IMR-90 (cell line): Measurements from ENCODE around the gene FBXO31. TPM values are rescaled to one million over a fixed set of nuclear protein-coding genes. Genes with fewer than 3 reads are reported as not detected.

Experiments
- ATAC-seq: fragments of 200-7000 bp; cut with Tn5 transposase; 2 replicates; pipeline ENCODE4 v1.9.1; 2020; ENCODE audit warnings: low read depth, mild to moderate bottlenecking, moderate library complexity
- BruUV-seq: library from RNA; stranded (reverse); fragments of 400-500 nt; replicated peaks from 2 replicates; lab custom pipeline; 2021; lab: Mats Ljungman, UMichigan
- CTCF ChIA-PET: fragments of 300-600 bp; formaldehyde crosslinking; extraction: SDS; loops from one replicate; lab custom pipeline; 2021; ENCODE audit warnings: antibody characterized with exemption; lab: Yijun Ruan, JAX
- POLR2A ChIA-PET: fragments of 300-600 bp; sonication (Branson Sonifier 250); formaldehyde crosslinking; loops from one replicate; lab custom pipeline; 2022; ENCODE audit warnings: antibody characterized with exemption; ENCODE audit not compliant: unreplicated experiment; lab: Charles Lee
- DNase-seq: peaks from one replicate; pipeline ENCODE4 v3.0.0; 2013
- H2AFZ ChIP-seq: replicated peaks from 2 replicates; pipeline ENCODE3; 2013; ENCODE audit warnings: low read length, mild to moderate bottlenecking; ENCODE audit not compliant: poor library complexity
- H2AK5ac ChIP-seq: 2 replicates; pipeline ENCODE4 v1.6.1; 2013; ENCODE audit warnings: low read depth, low read length, inconsistent platforms
- H2AK9ac ChIP-seq: replicated peaks from 2 replicates; pipeline ENCODE3; 2013; ENCODE audit warnings: mild to moderate bottlenecking, low read depth, low read length, moderate library complexity; ENCODE audit not compliant: poor library complexity
- H2BK120ac ChIP-seq: 2 replicates; pipeline ENCODE4 v1.6.1; 2013; ENCODE audit warnings: low read depth, low read length, inconsistent platforms
- H2BK15ac ChIP-seq: 3 replicates; pipeline ENCODE4 v1.6.1; 2013; ENCODE audit warnings: low read depth, low read length, inconsistent platforms
- H2BK20ac ChIP-seq: 2 replicates; pipeline ENCODE4 v1.6.1; 2013; ENCODE audit warnings: low read depth, mild to moderate bottlenecking, inconsistent platforms, low read length, moderate library complexity
- H2BK5ac ChIP-seq: 2 replicates; pipeline ENCODE4 v1.6.1; 2013; ENCODE audit warnings: mild to moderate bottlenecking, low read depth, low read length, inconsistent platforms; ENCODE audit not compliant: poor library complexity, severe bottlenecking
- H3K14ac ChIP-seq: replicated peaks from 2 replicates; pipeline ENCODE4 v1.6.1; 2013; ENCODE audit warnings: low read depth, low read length, inconsistent platforms
- H3K18ac ChIP-seq: 2 replicates; pipeline ENCODE4 v1.6.1; 2013; ENCODE audit warnings: low read depth, low read length, control low read depth
- H3K23ac ChIP-seq: 2 replicates; pipeline ENCODE4 v1.6.1; 2013; ENCODE audit warnings: low read depth, low read length, inconsistent platforms
- H3K27ac ChIP-seq: 2 replicates; pipeline ENCODE4 v1.5.1; 2013; ENCODE audit warnings: mild to moderate bottlenecking, control low read depth, low read length; ENCODE audit not compliant: insufficient read depth
- H3K27me3 ChIP-seq: 2 replicates; pipeline ENCODE4 v1.6.1; 2013; ENCODE audit warnings: low read length; ENCODE audit not compliant: control insufficient read depth, insufficient read depth
- H3K36me3 ChIP-seq: 2 replicates; pipeline ENCODE4 v1.6.1; 2013; ENCODE audit warnings: low read length, mixed read lengths; ENCODE audit not compliant: control insufficient read depth, insufficient read depth
- H3K4ac ChIP-seq: 2 replicates; pipeline ENCODE4 v1.6.1; 2013; ENCODE audit warnings: low read depth, low read length, inconsistent platforms
- H3K4me1 ChIP-seq: 2 replicates; pipeline ENCODE4 v1.6.1; 2013; ENCODE audit warnings: low read length, mixed read lengths; ENCODE audit not compliant: control insufficient read depth, insufficient read depth
- H3K4me2 ChIP-seq: 2 replicates; pipeline ENCODE4 v1.6.1; 2013; ENCODE audit warnings: low read depth, mild to moderate bottlenecking, control low read depth, low read length, moderate library complexity
- H3K4me3 ChIP-seq: 2 replicates; pipeline ENCODE4 v1.5.1; 2013; ENCODE audit warnings: low read depth, mild to moderate bottlenecking, control low read depth, low read length, moderate library complexity; ENCODE audit not compliant: insufficient read depth
- H3K56ac ChIP-seq: 2 replicates; pipeline ENCODE4 v1.6.1; 2013; ENCODE audit warnings: low read length, inconsistent platforms; ENCODE audit not compliant: insufficient read depth; ENCODE audit errors: extremely low read depth
- H3K79me1 ChIP-seq, 2 experiments: 2 replicates each; pipeline ENCODE4 v1.6.1; 2013; ENCODE audit warnings: low read length in 2 of 2, inconsistent platforms in 1 of 2, low read depth in 1 of 2
- H3K9ac ChIP-seq: 2 replicates; pipeline ENCODE4 v1.6.1; 2013; ENCODE audit warnings: low read depth, low read length, control low read depth
- H3K9me1 ChIP-seq: 2 replicates; pipeline ENCODE4 v1.6.1; 2013; ENCODE audit warnings: low read length, inconsistent platforms; ENCODE audit not compliant: insufficient read depth
- H3K9me3 ChIP-seq: 2 replicates; pipeline ENCODE4 v1.6.1; 2013; ENCODE audit warnings: low read length; ENCODE audit not compliant: control insufficient read depth, insufficient read depth
- H4K20me1 ChIP-seq: 2 replicates; pipeline ENCODE4 v1.6.1; 2013; ENCODE audit warnings: low read length, inconsistent platforms; ENCODE audit not compliant: insufficient read depth
- H4K5ac ChIP-seq: 2 replicates; pipeline ENCODE4 v1.6.1; 2013; ENCODE audit warnings: mild to moderate bottlenecking, low read depth, low read length, control low read depth
- H4K8ac ChIP-seq, 2 experiments: 2 replicates each; pipeline ENCODE4 v1.6.1; 2013; ENCODE audit warnings: low read depth in 2 of 2, low read length in 2 of 2, control low read depth in 1 of 2, inconsistent platforms in 1 of 2
- H4K91ac ChIP-seq: 2 replicates; pipeline ENCODE4 v1.6.1; 2013; ENCODE audit warnings: low read depth, low read length, inconsistent platforms; ENCODE audit not compliant: insufficient read depth
- BHLHE40 ChIP-seq: fragments of 150-350 bp; IDR thresholded peaks from 2 replicates; pipeline ENCODE4 v1.6.1; 2016; ENCODE audit warnings: mild to moderate bottlenecking, low read depth, low read length
- CEBPB ChIP-seq: IDR thresholded peaks from 2 replicates; pipeline ENCODE4 v1.6.1; 2012; ENCODE audit warnings: low read depth, low read length, improper control_type of control experiment
- CHD1 ChIP-seq: IDR thresholded peaks from 2 replicates; pipeline ENCODE4 v1.6.1; 2012; ENCODE audit warnings: low read depth, low read length, improper control_type of control experiment
- FOS ChIP-seq: fragments of 150-350 bp; IDR thresholded peaks from 2 replicates; pipeline ENCODE4 v1.6.1; 2016; ENCODE audit warnings: low read depth, low read length
- MAZ ChIP-seq: IDR thresholded peaks from 2 replicates; pipeline ENCODE4 v1.6.1; 2012; ENCODE audit warnings: low read depth, mild to moderate bottlenecking, low read length, improper control_type of control experiment, moderate library complexity, borderline replicate concordance
- MXI1 ChIP-seq: IDR thresholded peaks from 2 replicates; pipeline ENCODE4 v1.6.1; 2012; ENCODE audit warnings: low read depth, mild to moderate bottlenecking, low read length, moderate library complexity, borderline replicate concordance
- POLR2A ChIP-seq: IDR thresholded peaks from 2 replicates; pipeline ENCODE4 v1.6.1; 2012; ENCODE audit warnings: mild to moderate bottlenecking, low read depth, low read length
- RCOR1 ChIP-seq: IDR thresholded peaks from 2 replicates; pipeline ENCODE4 v1.6.1; 2012; ENCODE audit warnings: mild to moderate bottlenecking, low read length, improper control_type of control experiment; ENCODE audit not compliant: insufficient replicate concordance
- RFX5 ChIP-seq: IDR thresholded peaks from 2 replicates; pipeline ENCODE4 v1.8.0; 2012; ENCODE audit warnings: low read depth, mild to moderate bottlenecking, low read length, moderate library complexity
- WGBS, 2 experiments: methylation state at CpG; one replicate each; pipeline versions ENCODE4 v1.1.5 to v1.1.7; 2013; ENCODE audit warnings: missing lambda C conversion rate in 2 of 2; ENCODE audit not compliant: insufficient read length in 1 of 2; ENCODE audit errors: extremely low coverage in 2 of 2; 5-methylcytosine and 5-hydroxymethylcytosine counted together
- dilution Hi-C: fragments of 300-500 bp; cut with HindIII; formaldehyde crosslinking; loops from one replicate; pipeline ENCODE4 v1.14.3; 2018; ENCODE audit warnings: low sequenced_read_pairs; ENCODE audit not compliant: unreplicated experiment
- in situ Hi-C: fragments of 300-500 bp; cut with MboI; formaldehyde crosslinking; loops from 3 replicates; pipeline ENCODE4 v1.14.3; 2019; ENCODE audit warnings: low sequenced_read_pairs, inconsistent platforms, mixed read lengths
- intact Hi-C: fragments of 100-400 bp; cut with micrococcal nuclease; formaldehyde crosslinking; loops from 2 replicates; pipeline ENCODE4 v1.10.0; 2022
- polyA plus RNA-seq, 3 experiments: library from polyadenylated mRNA; depleted of rRNA; stranded (reverse); fragments of >200 nt; gene quantifications; 2 replicates each; pipeline ENCODE4 v1.2.3, GENCODE V29; 2012; ENCODE audit warnings: low replicate concordance in 1 of 3
- total RNA-seq: library from RNA; depleted of rRNA; stranded (reverse); fragments of >200 nt; gene quantifications from 2 replicates; pipeline ENCODE4 v1.2.3, GENCODE V29; 2012

FBXO31 gene
- total and polyA plus RNA-seq, 2 of the 4 experiments (the other 2 are of a cell fraction), result 10.4 to 16.9 TPM

DNA sequence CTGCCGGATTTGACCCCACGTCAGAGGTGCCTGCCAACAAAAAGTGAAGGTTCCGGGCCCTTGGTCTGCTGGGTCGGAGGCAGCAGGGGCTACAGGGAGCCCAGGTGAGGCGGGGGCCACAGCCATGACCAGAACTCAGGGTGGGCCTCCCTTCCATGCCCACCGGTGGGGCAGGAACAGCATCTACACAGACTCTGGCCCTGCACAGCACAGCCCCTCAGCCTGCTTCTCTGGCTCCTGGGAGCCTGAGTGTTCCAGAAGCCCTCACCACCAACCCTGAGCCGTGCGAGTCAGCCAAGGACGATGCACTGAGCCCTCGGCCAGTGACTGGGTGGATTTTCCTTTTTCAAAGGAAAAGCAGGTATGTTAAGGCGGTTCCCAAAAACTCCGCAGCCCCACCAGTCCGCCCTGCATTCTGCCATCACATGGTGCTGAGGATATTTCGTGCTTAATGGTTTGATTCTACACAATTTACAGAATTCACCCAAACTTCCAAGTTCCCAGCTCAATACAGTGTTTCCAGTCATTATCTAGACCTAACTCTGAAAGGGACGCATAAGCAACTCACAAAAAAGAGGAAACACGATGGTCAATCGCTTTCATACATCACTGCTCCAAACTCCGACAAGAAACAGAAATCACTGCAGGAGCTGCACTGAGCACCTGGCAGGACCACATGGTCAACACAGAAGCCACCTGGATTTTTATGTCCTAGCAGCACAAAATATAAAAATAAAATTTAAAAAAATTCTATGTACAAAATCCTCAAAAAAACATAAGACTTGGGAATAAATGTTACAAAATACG lies 46.9 kb downstream of the FBXO31 start:
- no peak overlapping the region for H3K27ac ChIP-seq
- H3K23ac ChIP-seq, result no peak overlapping the region
- no peak overlapping the region for H2BK15ac ChIP-seq
- H3K56ac ChIP-seq, result no peak overlapping the region
- no peak overlapping the region for H2BK20ac ChIP-seq
- peaks cover 3 to 31% of the 10 kb centered on the region in 2 experiments for H3K79me1 ChIP-seq
- peaks cover 3% of the 10 kb centered on the region; the same call in 1 of the 2 replicates for H3K4me1 ChIP-seq
- no peaks in the 10 kb centered on the region for H3K9me3 ChIP-seq
- no peak overlapping the region for H4K8ac ChIP-seq
- POLR2A ChIA-PET, result no interaction called here
- no peak overlapping the region for H3K4me3 ChIP-seq
- H3K9me1 ChIP-seq, result peaks cover 3% of the 10 kb centered on the region; the same call in 1 of the 2 replicates
- no peak overlapping the region for H3K9ac ChIP-seq
- WGBS, 2 experiments, result 94% methylated on average over 9 of the region's 19 CpGs; no CpG with 5 or more reads in 1 of the 2 experiments
- peaks cover 7% of the 10 kb centered on the region; the same call in 1 of the 2 replicates for H4K20me1 ChIP-seq
- intact Hi-C loops, result no loop called here
- no peak overlapping the region for H3K4ac ChIP-seq
- no peak overlapping the region for H2AK5ac ChIP-seq
- no peak overlapping the region for H3K14ac ChIP-seq
- H3K4me2 ChIP-seq, result no peak overlapping the region
- H2AFZ ChIP-seq, result no peak overlapping the region
- ATAC-seq (no peak), DNase-seq (no peak)
- H2BK5ac ChIP-seq, result no peak overlapping the region
- H3K18ac ChIP-seq, result no peak overlapping the region
- BruUV-seq, result no TSS peak
- TF ChIP-seq RCOR1 (no peak), MAZ (no peak), POLR2A (no peak), MXI1 (no peak), BHLHE40 (no peak), FOS (no peak), RFX5 (no peak), CEBPB (no peak), CHD1 (no peak)
- H2BK120ac ChIP-seq, result no peak overlapping the region
- in situ Hi-C loops, result no loop called here
- no peaks in the 10 kb centered on the region for H3K27me3 ChIP-seq
- no peak overlapping the region for H4K5ac ChIP-seq
- CTCF ChIA-PET, result no interaction called here
- H4K91ac ChIP-seq, result no peak overlapping the region
- no peak overlapping the region for H2AK9ac ChIP-seq
- dilution Hi-C loops, result no loop called here
- H3K36me3 ChIP-seq, result peaks cover 34% of the 10 kb centered on the region
